Measurements from ENCODE around the gene PTF1A. TPM values are rescaled to one million over a fixed set of nuclear protein-coding genes. Genes with fewer than 3 reads are reported as not detected.

The PTF1A gene
- total and polyA plus RNA-seq, 9 of the 15 experiments (the other 6 are each of a cell fraction or from before 2014, with no cell fraction given) = not detected

DNA sequence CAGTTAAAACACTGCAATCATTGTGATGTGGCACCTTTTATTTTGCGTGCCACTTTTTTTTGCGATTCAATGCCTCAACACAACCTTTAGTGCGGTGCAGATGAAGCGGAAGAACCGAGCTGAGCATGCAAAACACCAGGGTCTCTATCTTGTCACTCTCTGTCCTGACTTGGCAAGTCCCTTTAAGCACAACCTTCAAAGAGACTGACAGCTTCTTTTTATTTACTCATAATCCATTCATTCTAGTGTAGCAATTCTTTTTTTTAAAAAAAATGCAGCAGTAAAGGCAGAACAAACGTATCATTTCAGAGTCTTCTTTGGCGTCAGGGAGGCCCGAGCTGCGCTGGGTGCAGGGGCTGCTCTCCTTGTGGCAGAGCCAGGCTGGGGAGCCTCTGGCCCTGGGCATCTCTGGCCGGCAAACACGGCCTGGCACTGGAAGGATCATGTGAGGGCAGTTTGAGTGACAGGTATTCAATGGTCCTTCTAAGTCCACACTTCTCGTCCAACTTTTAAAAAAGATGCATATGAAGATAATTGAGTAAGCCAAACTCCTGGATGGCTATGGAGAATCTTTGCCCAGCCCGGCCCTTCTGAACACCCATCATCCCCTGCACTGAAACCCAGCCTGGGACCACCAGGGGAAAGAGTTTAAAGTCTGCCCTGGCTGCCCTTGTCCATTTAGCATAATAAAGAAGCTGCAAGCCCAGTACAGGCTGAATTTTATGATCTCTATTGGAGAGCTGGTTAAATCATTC lies 3.9 kb downstream of the PTF1A start:
- BruUV-seq (replicated peaks) = no TSS peak
- H3K27ac ChIP-seq (ENCODE audit: extremely low read depth, low read depth, low read length) = no peak overlapping the region
- no peaks in the 10 kb centered on the region for H3K79me2 ChIP-seq (ENCODE audit: control insufficient read depth, insufficient read depth, low read length)
- in situ Hi-C loops (cut with MboI) = no loop called here
- POLR2A ChIA-PET = no interaction called here
- H3K9me1 ChIP-seq (ENCODE audit: control insufficient read depth, insufficient read depth, low read length) = no peaks in the 10 kb centered on the region
- H3K27me3 ChIP-seq (ENCODE audit: control insufficient read depth in 2 of 2, insufficient read depth in 2 of 2, low read length in 2 of 2) = peaks cover 12 to 49% of the 10 kb centered on the region in 2 experiments; a peak in 3 of 5 replicates
- H4K20me1 ChIP-seq (replicated peaks; ENCODE audit: control insufficient read depth, insufficient read depth, low read length) = no peaks in the 10 kb centered on the region
- H3K9me3 ChIP-seq (replicated peaks; ENCODE audit: control insufficient read depth, insufficient read depth, low read depth, low read length) = no peaks in the 10 kb centered on the region
- H3K36me3 ChIP-seq (ENCODE audit: control insufficient read depth, insufficient read depth, low read length) = no peaks in the 10 kb centered on the region
- H3K4me3 ChIP-seq = no peak overlapping the region
- intact Hi-C loops (cut with micrococcal nuclease) = no loop called here
- CTCF ChIA-PET (ENCODE audit: low intra/inter-chr PET ratio) = no interaction called here
- no peak for DNase-seq (ENCODE audit: extremely low read depth in 1 of 4, low spot score in 3 of 4)
- ATAC-seq = no peak
- no peak overlapping the region for H2AFZ ChIP-seq (ENCODE audit: low read depth, low read length)
- no peak overlapping the region for H3K4me2 ChIP-seq (ENCODE audit: insufficient read depth, low read length)
- WGBS (ENCODE audit: insufficient coverage, low coverage, missing lambda C conversion rate) = 3% methylated on average over 12 of the region's 13 CpGs
- TF ChIP-seq ZNF584 (CRISPR knock-in tag; IDR thresholded peaks at IDR 0.05; ENCODE audit: low read depth) (no peak), ZNF507 (tag; conservative IDR thresholded peaks at IDR 0.05) (no peak), CHD4 (IDR thresholded peaks at IDR 0.05; ENCODE audit: insufficient read depth, insufficient replicate concordance, low read depth, low read length, poor library complexity, severe bottlenecking) (no peak), ZNF561 (CRISPR knock-in tag; conservative IDR thresholded peaks at IDR 0.05) (no peak), IFI16 (CRISPR knock-in tag; IDR thresholded peaks at IDR 0.05) (no peak), FOS (IDR thresholded peaks at IDR 0.05; ENCODE audit: extremely low read depth, insufficient read length) (no peak)
- H3K4me1 ChIP-seq (replicated peaks in 1 of 2; ENCODE audit: control insufficient read depth in 2 of 2, insufficient read depth in 2 of 2, low read length in 2 of 2) = peaks cover 0 to 16% of the 10 kb centered on the region in 2 experiments; a peak in 1 of 5 replicates
- no peak for FAIRE-seq
- H3K9ac ChIP-seq (ENCODE audit: insufficient read depth in 1 of 2, low read depth in 2 of 2, low read length in 2 of 2) = no peak overlapping the region
